ENCODE measurements around the gene TSPAN9. TPM values are rescaled to one million over a fixed set of nuclear protein-coding genes. Genes with fewer than 3 reads are reported as not detected.

The TSPAN9 gene
- total RNA-seq, 1 donor from 2014 or later = 40.9 TPM

- H3K36me3 Mint-ChIP-seq (ENCODE audit: low read depth, unreplicated experiment) = peaks cover 5% of the 10 kb centered on the region
- no peak overlapping the region for H2AFZ ChIP-seq (ENCODE audit: low read depth, low read length)
- no peak overlapping the region for H3K4me3 ChIP-seq (ENCODE audit: insufficient read depth, low read depth, low read length)
- no peaks in the 10 kb centered on the region for H3K27me3 ChIP-seq (ENCODE audit: insufficient read depth, low read length)
- H3K27ac Mint-ChIP-seq (ENCODE audit: unreplicated experiment) = no peak overlapping the region
- DNase-seq (ENCODE audit: low read depth) (no peak), FAIRE-seq (no peak)
- peak overlapping the region; percentile 15 for H3K4me2 ChIP-seq (ENCODE audit: low read length)
- no peak overlapping the region for H3K9ac ChIP-seq (ENCODE audit: low read length)
- peaks cover 10% of the 10 kb centered on the region for H3K27me3 Mint-ChIP-seq (ENCODE audit: low read depth, unreplicated experiment)
- no peaks in the 10 kb centered on the region for H3K4me1 ChIP-seq (ENCODE audit: insufficient read depth, low read length)
- H4K20me1 ChIP-seq (ENCODE audit: insufficient read depth, low read length) = peaks cover 34% of the 10 kb centered on the region
- H3K79me2 ChIP-seq (ENCODE audit: insufficient read depth, low read length) = peaks cover 6% of the 10 kb centered on the region
- no peaks in the 10 kb centered on the region for H3K9me3 ChIP-seq (ENCODE audit: insufficient read depth, low read depth, low read length)
- peaks cover 6% of the 10 kb centered on the region for H3K4me1 Mint-ChIP-seq (ENCODE audit: low read depth, unreplicated experiment)
- no peaks in the 10 kb centered on the region for H3K9me3 Mint-ChIP-seq (ENCODE audit: unreplicated experiment)
- H3K27ac ChIP-seq (ENCODE audit: low read depth, low read length) = no peak overlapping the region
- no peaks in the 10 kb centered on the region for H3K36me3 ChIP-seq (ENCODE audit: insufficient read depth, low read length)
- no peak for TF ChIP-seq EZH2 (IDR thresholded peaks at IDR 0.05; ENCODE audit: insufficient read depth, low read length)
- no peak for TF ChIP-seq CTCF (IDR thresholded peaks at IDR 0.05; ENCODE audit: insufficient read depth, low read depth, low read length)
- no peak overlapping the region for H3K4me3 Mint-ChIP-seq (ENCODE audit: unreplicated experiment)
Observed at GRCh38 chr12:3178671-3179313, 101.6 kb downstream of the TSPAN9 start.

DNA sequence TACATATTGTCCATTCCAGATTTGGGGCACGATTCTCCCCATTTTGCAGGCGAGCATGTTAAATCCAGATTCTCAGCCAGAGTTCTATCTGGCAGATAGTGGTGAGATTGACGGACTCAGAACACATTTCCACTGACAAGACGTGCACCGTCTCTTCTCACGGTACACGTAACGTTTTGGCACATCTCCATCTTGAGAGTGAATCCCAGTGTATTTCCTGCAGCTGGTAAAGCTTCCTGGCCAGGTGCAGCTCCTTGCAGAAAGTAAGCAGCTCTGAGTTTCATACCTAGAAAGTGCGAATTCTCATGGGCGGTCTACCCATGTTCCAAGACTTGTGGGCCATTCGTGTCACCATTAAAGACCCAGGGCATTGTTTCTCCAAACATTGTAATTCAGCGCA, 102.6 kb downstream of the TSPAN9 start:
- H3K27ac Mint-ChIP-seq (ENCODE audit: unreplicated experiment) = no peak overlapping the region
- peaks cover 10% of the 10 kb centered on the region for H3K27me3 Mint-ChIP-seq (ENCODE audit: low read depth, unreplicated experiment)
- no peak for FAIRE-seq
- Histone ChIP-seq H3K4me2 (ENCODE audit: low read length) (no peak overlapping the region), H3K27me3 (ENCODE audit: insufficient read depth, low read length) (no peaks in the 10 kb centered on the region), H3K9ac (ENCODE audit: low read length) (no peak overlapping the region), H3K79me2 (ENCODE audit: insufficient read depth, low read length) (peaks cover 10% of the 10 kb centered on the region), H3K4me1 (ENCODE audit: insufficient read depth, low read length) (no peaks in the 10 kb centered on the region), H3K27ac (ENCODE audit: low read depth, low read length) (no peak overlapping the region), H2AFZ (ENCODE audit: low read depth, low read length) (no peak overlapping the region), H3K4me3 (ENCODE audit: insufficient read depth, low read depth, low read length) (no peak overlapping the region), H3K9me3 (ENCODE audit: insufficient read depth, low read depth, low read length) (no peaks in the 10 kb centered on the region), H4K20me1 (ENCODE audit: insufficient read depth, low read length) (peaks cover 40% of the 10 kb centered on the region), H3K36me3 (ENCODE audit: insufficient read depth, low read length) (no peaks in the 10 kb centered on the region)
- H3K36me3 Mint-ChIP-seq (ENCODE audit: low read depth, unreplicated experiment) = peaks cover 5% of the 10 kb centered on the region
- no peak for DNase-seq (ENCODE audit: low read depth)
- H3K4me1 Mint-ChIP-seq (ENCODE audit: low read depth, unreplicated experiment) = peaks cover 6% of the 10 kb centered on the region
- H3K9me3 Mint-ChIP-seq (ENCODE audit: unreplicated experiment) = no peaks in the 10 kb centered on the region
- H3K4me3 Mint-ChIP-seq (ENCODE audit: unreplicated experiment) = no peak overlapping the region
- TF ChIP-seq EZH2 (IDR thresholded peaks at IDR 0.05; ENCODE audit: insufficient read depth, low read length) (no peak), CTCF (IDR thresholded peaks at IDR 0.05; ENCODE audit: insufficient read depth, low read depth, low read length) (no peak)

DNA sequence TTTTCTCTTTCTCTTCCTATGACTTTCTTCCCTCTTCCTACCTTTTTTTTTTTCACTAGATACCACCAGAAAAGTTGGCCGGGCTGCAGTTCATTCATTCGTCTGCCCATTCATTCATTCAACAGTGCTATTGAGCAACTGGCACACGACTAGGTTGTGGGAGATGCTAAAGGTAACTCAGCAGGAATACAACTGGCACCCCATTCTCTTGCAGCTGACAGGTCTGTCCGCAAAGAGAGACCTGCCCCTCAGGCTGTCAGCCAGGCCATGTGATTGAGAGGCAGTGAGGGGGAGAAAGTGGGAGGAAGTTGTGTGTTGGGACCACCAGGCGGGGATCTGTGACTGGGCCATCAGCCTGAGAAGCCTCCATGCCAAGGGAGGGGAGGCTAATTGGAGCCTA, 105.2 kb downstream of the TSPAN9 start:
- no peak overlapping the region for H3K4me3 ChIP-seq (ENCODE audit: insufficient read depth, low read depth, low read length)
- peaks cover 10% of the 10 kb centered on the region for H3K79me2 ChIP-seq (ENCODE audit: insufficient read depth, low read length)
- H3K9me3 ChIP-seq (ENCODE audit: insufficient read depth, low read depth, low read length) = no peaks in the 10 kb centered on the region
- no peak overlapping the region for H2AFZ ChIP-seq (ENCODE audit: low read depth, low read length)
- FAIRE-seq = no peak
- H3K4me1 Mint-ChIP-seq (ENCODE audit: low read depth, unreplicated experiment) = peaks cover 31% of the 10 kb centered on the region
- H3K4me3 Mint-ChIP-seq (ENCODE audit: unreplicated experiment) = peak overlapping the region; percentile 30
- H3K27me3 Mint-ChIP-seq (ENCODE audit: low read depth, unreplicated experiment) = peaks cover 6% of the 10 kb centered on the region
- no peak overlapping the region for H3K27ac ChIP-seq (ENCODE audit: low read depth, low read length)
- H3K36me3 ChIP-seq (ENCODE audit: insufficient read depth, low read length) = no peaks in the 10 kb centered on the region
- no peaks in the 10 kb centered on the region for H3K9me3 Mint-ChIP-seq (ENCODE audit: unreplicated experiment)
- H3K4me2 ChIP-seq (ENCODE audit: low read length) = no peak overlapping the region
- H4K20me1 ChIP-seq (ENCODE audit: insufficient read depth, low read length) = peaks cover 55% of the 10 kb centered on the region
- H3K27ac Mint-ChIP-seq (ENCODE audit: unreplicated experiment) = no peak overlapping the region
- H3K27me3 ChIP-seq (ENCODE audit: insufficient read depth, low read length) = no peaks in the 10 kb centered on the region
- no peak overlapping the region for H3K9ac ChIP-seq (ENCODE audit: low read length)
- TF ChIP-seq EZH2 (IDR thresholded peaks at IDR 0.05; ENCODE audit: insufficient read depth, low read length) (no peak), CTCF (IDR thresholded peaks at IDR 0.05; ENCODE audit: insufficient read depth, low read depth, low read length) (no peak)
- no peak for DNase-seq (ENCODE audit: low read depth)
- peaks cover 7% of the 10 kb centered on the region for H3K36me3 Mint-ChIP-seq (ENCODE audit: low read depth, unreplicated experiment)
- peaks cover 12% of the 10 kb centered on the region for H3K4me1 ChIP-seq (ENCODE audit: insufficient read depth, low read length)
